ENCODE measurements around the gene RALGDS.
"Not testable (repeated sequence)": the region's sequence is repeated elsewhere in the genome, so short reads cannot be mapped to it uniquely, and the experiment has no call there.

RALGDS gene

GRCh38 chr9:133104718-133105460 lies 16.2 kb downstream of the RALGDS start:
- DNase-seq, result no peak

GRCh38 chr9:133103987-133104505 lies 17.0 kb downstream of the RALGDS start:
- no peak for DNase-seq

GRCh38 chr9:133103183-133103986 lies 17.7 kb downstream of the RALGDS start:
- DNase-seq, result peak; percentile 81

GRCh38 chr9:133102190-133103021 lies 18.6 kb downstream of the RALGDS start:
- DNase-seq, result no peak

- no peak for DNase-seq
Observed at GRCh38 chr9:133101356-133102189, 19.5 kb downstream of the RALGDS start.

- DNase-seq, result no peak
Observed at GRCh38 chr9:133100506-133101355, 20.3 kb downstream of the RALGDS start.

- no peak for DNase-seq
Observed at GRCh38 chr9:133099726-133100505, 21.1 kb downstream of the RALGDS start.

GRCh38 chr9:133098871-133099270 lies 22.2 kb downstream of the RALGDS start:
- DNase-seq, result no peak

GRCh38 chr9:133098104-133098754 lies 22.8 kb downstream of the RALGDS start:
- DNase-seq, result no peak

GRCh38 chr9:133094842-133095393 lies 26.1 kb downstream of the RALGDS start:
- DNase-seq, result no peak

GRCh38 chr9:133094351-133094750 lies 26.7 kb downstream of the RALGDS start:
- not testable (repeated sequence) for DNase-seq

- DNase-seq, result no peak
Observed at GRCh38 chr9:133090752-133091385, 30.2 kb downstream of the RALGDS start.

GRCh38 chr9:133090187-133090586 lies 30.9 kb downstream of the RALGDS start:
- DNase-seq, result no peak

GRCh38 chr9:133089271-133089671 lies 31.8 kb downstream of the RALGDS start:
- DNase-seq, result no peak

- no peak for DNase-seq
Observed at GRCh38 chr9:133088756-133089155, 32.3 kb downstream of the RALGDS start.

- DNase-seq, result no peak
Observed at GRCh38 chr9:133088146-133088750, 32.8 kb downstream of the RALGDS start.

GRCh38 chr9:133087429-133088145 lies 33.5 kb downstream of the RALGDS start:
- no peak for DNase-seq

GRCh38 chr9:133086894-133087293 lies 34.1 kb downstream of the RALGDS start:
- no peak for DNase-seq

All from midbrain (tissue), 1 donor.